A673 (cell line): Measurements from ENCODE around the gene SLC30A2. TPM values are rescaled to one million over a fixed set of nuclear protein-coding genes. Genes with fewer than 3 reads are reported as not detected.

ENCODE experiments used
- BruUV-seq: library from RNA; stranded (reverse); fragments of 400-500 nt; replicated peaks from 2 replicates; lab custom pipeline; 2021; lab: Mats Ljungman, UMichigan
- CTCF ChIA-PET: fragments of 300-600 bp; sonication (Branson Sonifier 250); formaldehyde crosslinking; loops from one replicate; lab custom pipeline; 2022; ENCODE audit warnings: antibody characterized with exemption; lab: Charles Lee
- POLR2A ChIA-PET: fragments of 300-600 bp; sonication (Branson Sonifier 250); formaldehyde crosslinking; loops from one replicate; lab custom pipeline; 2022; ENCODE audit warnings: antibody characterized with exemption; ENCODE audit not compliant: low non-redundant PET; lab: Charles Lee
- DNase-seq: peaks from one replicate; pipeline ENCODE4 v3.0.0-alpha.2; 2015; ENCODE audit warnings: low spot score
- H3K27ac ChIP-seq: fragments of 200-600 bp; sonication (generic); 2 replicates; pipeline ENCODE4 v1.5.1; 2016; ENCODE audit warnings: mixed run types, low read depth, mild to moderate bottlenecking, mixed read lengths, antibody characterized with exemption, low read length; ENCODE audit not compliant: poor library complexity, severe bottlenecking
- H3K27me3 ChIP-seq: fragments of 200-600 bp; sonication (generic); replicated peaks from 2 replicates; pipeline ENCODE4 v1.6.1; 2017; ENCODE audit warnings: mixed run types, low read depth, mild to moderate bottlenecking, mixed read lengths, antibody characterized with exemption, low read length; ENCODE audit not compliant: insufficient read depth, poor library complexity
- H3K36me3 ChIP-seq: fragments of 200-600 bp; sonication (generic); 2 replicates; pipeline ENCODE4 v1.6.1; 2016; ENCODE audit warnings: mixed run types, mild to moderate bottlenecking, mixed read lengths, antibody characterized with exemption, low read length; ENCODE audit not compliant: insufficient read depth, poor library complexity, severe bottlenecking
- H3K4me1 ChIP-seq: fragments of 200-600 bp; sonication (generic); 2 replicates; pipeline ENCODE4 v1.6.1; 2017; ENCODE audit warnings: mixed run types, mild to moderate bottlenecking, mixed read lengths, antibody characterized with exemption, low read length; ENCODE audit not compliant: insufficient read depth, poor library complexity, severe bottlenecking
- H3K4me3 ChIP-seq: fragments of 200-600 bp; sonication (generic); 2 replicates; pipeline ENCODE4 v1.5.1; 2016; ENCODE audit warnings: low read depth, mixed run types, mild to moderate bottlenecking, mixed read lengths, low read length; ENCODE audit not compliant: poor library complexity, severe bottlenecking
- H3K9me3 ChIP-seq: fragments of 200-600 bp; sonication (generic); 2 replicates; pipeline ENCODE4 v1.6.1; 2016; ENCODE audit warnings: mixed run types, low read depth, mild to moderate bottlenecking, mixed read lengths, antibody characterized with exemption, low read length; ENCODE audit not compliant: poor library complexity, severe bottlenecking
- CTCF ChIP-seq: fragments of 300-800, 200-600 bp; sonication (generic); conservative IDR thresholded peaks from 2 replicates; pipeline ENCODE4 v1.5.1; 2017; ENCODE audit warnings: low read depth, mild to moderate bottlenecking, antibody characterized with exemption, low read length, moderate library complexity, mixed read lengths
- EZH2 ChIP-seq: fragments of 200-600 bp; sonication (generic); IDR thresholded peaks from 2 replicates; pipeline ENCODE4 v1.6.1; 2017; ENCODE audit warnings: borderline replicate concordance, low read depth, mild to moderate bottlenecking, mixed read lengths, antibody characterized with exemption, low read length; ENCODE audit not compliant: poor library complexity, severe bottlenecking
- intact Hi-C: fragments of 100-400 bp; cut with micrococcal nuclease; formaldehyde crosslinking; loops from one replicate; pipeline ENCODE4 v1.10.0; 2022; ENCODE audit not compliant: unreplicated experiment
- total RNA-seq: library from RNA; stranded (reverse); gene quantifications from 2 replicates; pipeline ENCODE4 v1.2.3, GENCODE V29; 2021

The SLC30A2 gene
- total RNA-seq, 1 experiment from 2014 or later = not detected

- TF ChIP-seq CTCF (no peak), EZH2 (no peak)
- no peak for DNase-seq
- ChIA-PET CTCF (interaction anchor here (1.2 kb wide), 1 partner anchor 94 kb away, joined by 3 read pairs; no protein-coding TSS in a partner anchor), POLR2A (no interaction called here)
- Histone ChIP-seq H3K27me3 (no peaks in the 10 kb centered on the region), H3K4me1 (no peaks in the 10 kb centered on the region), H3K4me3 (no peak overlapping the region), H3K9me3 (no peaks in the 10 kb centered on the region), H3K27ac (no peak overlapping the region), H3K36me3 (no peaks in the 10 kb centered on the region)
- BruUV-seq = no TSS peak
- intact Hi-C loops = loop anchor here (10.0 kb wide), 1 partner anchor 155 kb away; no protein-coding TSS in a partner anchor
Observed at GRCh38 chr1:25989440-25990234, 56.3 kb downstream of the SLC30A2 start.

GRCh38 chr1:25987951-25988350 is 58.0 kb downstream of the SLC30A2 start:
- DNase-seq = no peak
- no peak overlapping the region for H3K4me3 ChIP-seq
- ChIA-PET POLR2A (no interaction called here), CTCF (interaction anchor here (0.5 kb wide), 1 partner anchor 12 kb away, joined by 6 read pairs; no protein-coding TSS in a partner anchor)
- no peaks in the 10 kb centered on the region for H3K36me3 ChIP-seq
- no peak overlapping the region for H3K27ac ChIP-seq
- H3K27me3 ChIP-seq = no peaks in the 10 kb centered on the region
- BruUV-seq = no TSS peak
- intact Hi-C loops = no loop called here
- TF ChIP-seq CTCF (no peak), EZH2 (no peak)
- H3K9me3 ChIP-seq = no peaks in the 10 kb centered on the region
- no peaks in the 10 kb centered on the region for H3K4me1 ChIP-seq

Other genes with a start within 250 kb of the SLC30A2 start
- 50.4 and 61.5 TPM in 2 replicates for gene SELENON, start 245.9 kb downstream of the SLC30A2 start, total RNA-seq
- 45.0 and 51.6 TPM in 2 replicates for gene MTFR1L, start 226.2 kb downstream of the SLC30A2 start, total RNA-seq
- 17.7 and 18.9 TPM in 2 replicates for gene AUNIP, start 186.7 kb downstream of the SLC30A2 start, total RNA-seq
- 2.9 and 3.0 TPM in 2 replicates for gene PAQR7, start 170.4 kb downstream of the SLC30A2 start, total RNA-seq
- 920 and 933 TPM in 2 replicates for gene STMN1, start 139.7 kb downstream of the SLC30A2 start, total RNA-seq
- 6.7 and 7.2 TPM in 2 replicates for gene PAFAH2, start 48.1 kb downstream of the SLC30A2 start, total RNA-seq
- gene EXTL1, start 24.3 kb downstream of the SLC30A2 start, total RNA-seq = 0.07 TPM in 1 of 2 replicates, not detected in the other
- gene TRIM63, start 21.5 kb upstream of the SLC30A2 start, total RNA-seq = not detected in 2 replicates
- 12.9 and 13.4 TPM in 2 replicates for gene PDIK1L, start 65.7 kb upstream of the SLC30A2 start, total RNA-seq
- gene FAM110D, start 113.0 kb upstream of the SLC30A2 start, total RNA-seq = 0.64 and 0.85 TPM in 2 replicates
- not detected in 2 replicates for gene C1orf232, start 122.8 kb upstream of the SLC30A2 start, total RNA-seq
- 61.9 and 62.3 TPM in 2 replicates for gene ZNF593, start 123.8 kb upstream of the SLC30A2 start, total RNA-seq
- gene ZNF593OS, start 125.7 kb upstream of the SLC30A2 start, total RNA-seq = not detected in 2 replicates
- 1.6 and 1.8 TPM in 2 replicates for gene CNKSR1, start 131.4 kb upstream of the SLC30A2 start, total RNA-seq
- gene CATSPER4, start 144.5 kb upstream of the SLC30A2 start, total RNA-seq = not detected in 2 replicates
- 51.3 and 51.5 TPM in 2 replicates for gene CEP85, start 188.1 kb upstream of the SLC30A2 start, total RNA-seq
- 133 and 138 TPM in 2 replicates for gene SH3BGRL3, start 234.0 kb upstream of the SLC30A2 start, total RNA-seq